Measurements from ENCODE around the gene SCN2A.

SCN2A gene

DNA sequence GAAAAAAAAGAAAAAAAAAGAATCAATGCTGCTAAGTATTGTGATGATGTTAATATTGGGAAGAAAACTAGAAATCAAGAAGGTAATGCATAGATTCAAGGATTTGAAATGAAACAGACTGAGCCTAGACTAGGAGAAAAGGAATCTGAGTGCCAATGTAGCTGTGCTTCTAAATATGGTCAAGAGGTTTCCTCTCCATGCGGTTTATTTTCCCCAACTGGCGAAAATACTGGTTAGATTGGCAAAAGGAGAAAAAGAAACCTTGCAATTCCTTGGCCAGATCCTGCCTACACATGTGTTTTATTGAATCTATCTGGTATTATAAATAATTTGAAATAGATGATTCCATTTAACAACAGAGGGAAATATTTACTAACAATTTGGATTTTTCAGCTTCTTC is 41.0 kb upstream of the SCN2A start:
- no peak overlapping the region for H3K4me3 ChIP-seq (replicated peaks; ENCODE audit: low read depth, low read length)
- TF ChIP-seq, protein P1, sequence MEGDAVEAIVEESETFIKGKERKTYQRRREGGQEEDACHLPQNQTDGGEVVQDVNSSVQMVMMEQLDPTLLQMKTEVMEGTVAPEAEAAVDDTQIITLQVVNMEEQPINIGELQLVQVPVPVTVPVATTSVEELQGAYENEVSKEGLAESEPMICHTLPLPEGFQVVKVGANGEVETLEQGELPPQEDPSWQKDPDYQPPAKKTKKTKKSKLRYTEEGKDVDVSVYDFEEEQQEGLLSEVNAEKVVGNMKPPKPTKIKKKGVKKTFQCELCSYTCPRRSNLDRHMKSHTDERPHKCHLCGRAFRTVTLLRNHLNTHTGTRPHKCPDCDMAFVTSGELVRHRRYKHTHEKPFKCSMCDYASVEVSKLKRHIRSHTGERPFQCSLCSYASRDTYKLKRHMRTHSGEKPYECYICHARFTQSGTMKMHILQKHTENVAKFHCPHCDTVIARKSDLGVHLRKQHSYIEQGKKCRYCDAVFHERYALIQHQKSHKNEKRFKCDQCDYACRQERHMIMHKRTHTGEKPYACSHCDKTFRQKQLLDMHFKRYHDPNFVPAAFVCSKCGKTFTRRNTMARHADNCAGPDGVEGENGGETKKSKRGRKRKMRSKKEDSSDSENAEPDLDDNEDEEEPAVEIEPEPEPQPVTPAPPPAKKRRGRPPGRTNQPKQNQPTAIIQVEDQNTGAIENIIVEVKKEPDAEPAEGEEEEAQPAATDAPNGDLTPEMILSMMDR (IDR thresholded peaks at IDR 0.05; ENCODE audit: low read depth, low read length, missing control alignments): no peak
- DNase-seq (ENCODE audit: extremely low read depth, low read depth): no peak

DNA sequence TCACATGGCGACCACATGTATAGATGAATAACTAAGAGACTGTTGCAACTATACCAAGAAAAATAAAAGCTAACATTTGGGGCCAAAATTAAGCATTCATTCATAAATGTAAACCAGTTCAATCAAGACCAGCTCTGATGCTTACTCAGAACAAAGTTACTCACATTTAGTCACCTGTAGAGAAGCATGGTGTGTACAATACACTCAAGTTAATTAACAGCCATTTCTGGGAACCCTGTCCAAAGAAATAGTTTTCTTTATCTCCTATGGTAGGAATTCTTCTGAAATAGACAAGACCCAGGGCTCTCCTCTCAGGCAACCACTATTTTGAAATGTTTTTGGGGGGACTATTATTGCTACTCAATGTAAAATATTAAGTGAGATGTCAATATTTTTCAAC is 37.0 kb upstream of the SCN2A start:
- no peak for DNase-seq (ENCODE audit: extremely low read depth, low read depth)
- H3K4me3 ChIP-seq (replicated peaks; ENCODE audit: low read depth, low read length): no peak overlapping the region
- TF ChIP-seq, protein P1 (IDR thresholded peaks at IDR 0.05; ENCODE audit: low read depth, low read length, missing control alignments): no peak

DNA sequence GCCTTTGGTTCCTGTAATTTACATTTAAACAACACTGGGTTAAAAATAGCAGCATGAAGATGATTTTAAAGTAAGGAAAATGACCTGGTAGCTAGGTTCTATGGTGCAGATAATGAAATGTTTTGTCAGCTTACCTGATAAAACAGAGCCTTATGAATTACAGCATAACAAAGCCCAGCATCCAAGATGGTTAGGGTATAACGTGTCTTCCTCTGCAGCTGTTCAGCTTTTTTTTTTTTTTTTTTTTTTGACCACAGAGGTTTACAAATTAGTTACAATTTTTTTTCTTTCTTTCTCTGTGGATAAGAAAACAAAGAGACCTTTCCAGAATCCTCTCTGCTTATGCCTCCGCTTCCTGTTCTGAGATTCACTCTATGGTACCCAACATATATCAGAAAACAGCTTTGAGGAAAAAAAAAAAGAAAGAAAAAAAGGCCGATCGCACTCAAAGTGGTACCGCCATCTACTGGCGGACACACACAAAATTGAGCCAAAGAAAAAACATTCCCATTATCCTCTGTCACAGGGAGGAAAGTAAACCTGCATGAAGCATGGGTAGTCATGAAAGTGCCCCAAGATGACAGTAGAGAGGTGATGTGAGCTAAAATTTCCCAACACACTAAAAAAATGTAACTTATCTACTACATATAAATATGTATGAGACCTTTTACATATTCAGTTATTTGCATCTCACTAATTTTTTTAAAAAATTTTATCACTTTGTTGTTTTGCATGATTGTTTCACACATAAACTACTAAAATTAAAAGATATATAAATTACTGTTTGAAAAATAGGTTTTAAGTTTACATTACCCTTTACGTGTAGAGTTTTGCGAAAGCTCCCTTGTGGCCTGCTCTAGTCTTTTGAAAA is 35.3 kb upstream of the SCN2A start, which contains the start of gene SCN3A:
Gene SCN3A (minus strand): TSS at position 362 of the 871 bp plus-strand sequence. CDS start 27,656 bp downstream, outside the sequence.
- DNase-seq (ENCODE audit: extremely low read depth, low read depth): peak; percentile 30
- TF ChIP-seq, protein P1 (IDR thresholded peaks at IDR 0.05; ENCODE audit: low read depth, low read length, missing control alignments): peak; percentile 76
- no peak within 1 kb of the TSS for H3K4me3 ChIP-seq (replicated peaks; ENCODE audit: low read depth, low read length)

DNA sequence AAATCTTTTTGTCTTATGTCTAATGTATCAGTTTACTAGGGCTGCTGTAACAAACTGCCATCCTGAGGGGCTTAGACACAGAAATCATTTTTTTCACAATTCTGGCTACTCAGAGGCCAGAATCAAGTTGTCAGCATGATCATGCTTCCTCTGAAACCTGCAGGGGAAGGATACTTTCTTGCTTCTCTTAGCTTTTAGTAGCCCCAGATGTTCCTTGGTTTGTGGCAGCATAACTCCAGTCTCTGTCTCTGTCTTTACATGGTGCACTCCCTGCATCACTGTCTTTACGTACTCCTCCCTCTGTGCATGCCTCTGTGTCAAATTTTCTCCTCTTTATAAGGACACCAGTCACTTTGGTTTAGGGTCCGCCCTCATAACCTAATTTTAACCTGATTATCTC is 33.3 kb upstream of the SCN2A start:
- DNase-seq (ENCODE audit: extremely low read depth, low read depth): no peak
- TF ChIP-seq, protein P1 (IDR thresholded peaks at IDR 0.05; ENCODE audit: low read depth, low read length, missing control alignments): no peak

DNA sequence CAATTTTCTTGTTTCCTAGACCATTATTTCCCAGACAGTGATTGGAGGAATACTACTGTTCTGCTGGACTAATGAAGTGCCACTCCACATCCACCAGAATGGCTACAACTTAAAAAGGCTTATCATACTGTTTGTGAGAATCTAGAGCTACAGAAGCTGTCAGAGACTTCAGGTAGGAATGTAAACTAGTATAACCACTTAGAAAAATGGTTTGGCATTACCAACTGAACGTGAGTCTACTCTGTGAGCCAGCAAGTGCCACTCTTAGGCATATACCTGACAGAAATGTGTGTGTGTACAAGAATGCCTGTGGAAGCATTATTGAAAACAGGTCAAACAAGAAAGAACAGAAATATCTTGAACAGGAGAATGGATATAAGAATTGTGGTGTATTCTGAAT is 31.1 kb upstream of the SCN2A start:
- no peak for DNase-seq (ENCODE audit: extremely low read depth, low read depth)
- TF ChIP-seq, protein P1 (IDR thresholded peaks at IDR 0.05; ENCODE audit: low read depth, low read length, missing control alignments): no peak

More for the DNA sequence above, 33.3 kb upstream of the SCN2A start:
- H3K4me3 ChIP-seq (replicated peaks; ENCODE audit: low read depth, low read length): no peak overlapping the region

DNA sequence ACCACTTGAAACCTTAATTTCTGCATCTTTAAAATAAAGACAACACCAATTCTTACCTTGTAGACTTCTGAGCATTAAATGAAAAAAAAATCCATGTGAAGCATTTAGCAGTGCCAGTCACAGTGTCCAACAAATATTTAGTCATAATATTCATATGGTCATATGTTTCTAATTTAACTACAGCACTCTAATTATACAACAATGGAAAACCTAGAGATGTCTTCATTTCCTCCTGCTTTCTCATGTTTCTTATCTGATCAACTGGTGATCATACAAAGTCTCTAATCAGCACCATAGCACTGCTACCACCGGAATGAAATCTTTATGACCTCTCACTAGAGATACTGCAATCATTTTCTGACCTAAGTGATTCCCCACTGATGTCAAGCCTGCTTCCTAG is 25.1 kb upstream of the SCN2A start:
- DNase-seq (ENCODE audit: extremely low read depth, low read depth): no peak
- H3K4me3 ChIP-seq (replicated peaks; ENCODE audit: low read depth, low read length): no peak overlapping the region
- TF ChIP-seq, protein P1 (IDR thresholded peaks at IDR 0.05; ENCODE audit: low read depth, low read length, missing control alignments): no peak

More for the DNA sequence above, 31.1 kb upstream of the SCN2A start:
- no peak overlapping the region for H3K4me3 ChIP-seq (replicated peaks; ENCODE audit: low read depth, low read length)
